ENCODE measurements around the gene CD244.

- TF ChIP-seq POLR2A (IDR thresholded peaks at IDR 0.05; ENCODE audit: low read length) (no peak), EP300 (IDR thresholded peaks at IDR 0.05) (no peak), MAX (IDR thresholded peaks at IDR 0.05) (no peak), JUN (IDR thresholded peaks at IDR 0.05) (no peak), SMC3 (IDR thresholded peaks at IDR 0.05) (no peak), RAD21 (conservative IDR thresholded peaks at IDR 0.05 in 1 of 2, IDR thresholded peaks at IDR 0.05 in 1 of 2) (no peak), ZFP36 (IDR thresholded peaks at IDR 0.05; ENCODE audit: borderline replicate concordance, partially characterized antibody) (no peak)
- TF ChIP-seq, protein P1, sequence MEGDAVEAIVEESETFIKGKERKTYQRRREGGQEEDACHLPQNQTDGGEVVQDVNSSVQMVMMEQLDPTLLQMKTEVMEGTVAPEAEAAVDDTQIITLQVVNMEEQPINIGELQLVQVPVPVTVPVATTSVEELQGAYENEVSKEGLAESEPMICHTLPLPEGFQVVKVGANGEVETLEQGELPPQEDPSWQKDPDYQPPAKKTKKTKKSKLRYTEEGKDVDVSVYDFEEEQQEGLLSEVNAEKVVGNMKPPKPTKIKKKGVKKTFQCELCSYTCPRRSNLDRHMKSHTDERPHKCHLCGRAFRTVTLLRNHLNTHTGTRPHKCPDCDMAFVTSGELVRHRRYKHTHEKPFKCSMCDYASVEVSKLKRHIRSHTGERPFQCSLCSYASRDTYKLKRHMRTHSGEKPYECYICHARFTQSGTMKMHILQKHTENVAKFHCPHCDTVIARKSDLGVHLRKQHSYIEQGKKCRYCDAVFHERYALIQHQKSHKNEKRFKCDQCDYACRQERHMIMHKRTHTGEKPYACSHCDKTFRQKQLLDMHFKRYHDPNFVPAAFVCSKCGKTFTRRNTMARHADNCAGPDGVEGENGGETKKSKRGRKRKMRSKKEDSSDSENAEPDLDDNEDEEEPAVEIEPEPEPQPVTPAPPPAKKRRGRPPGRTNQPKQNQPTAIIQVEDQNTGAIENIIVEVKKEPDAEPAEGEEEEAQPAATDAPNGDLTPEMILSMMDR (IDR thresholded peaks at IDR 0.05), result no peak
- TF ChIP-seq, protein P2, sequence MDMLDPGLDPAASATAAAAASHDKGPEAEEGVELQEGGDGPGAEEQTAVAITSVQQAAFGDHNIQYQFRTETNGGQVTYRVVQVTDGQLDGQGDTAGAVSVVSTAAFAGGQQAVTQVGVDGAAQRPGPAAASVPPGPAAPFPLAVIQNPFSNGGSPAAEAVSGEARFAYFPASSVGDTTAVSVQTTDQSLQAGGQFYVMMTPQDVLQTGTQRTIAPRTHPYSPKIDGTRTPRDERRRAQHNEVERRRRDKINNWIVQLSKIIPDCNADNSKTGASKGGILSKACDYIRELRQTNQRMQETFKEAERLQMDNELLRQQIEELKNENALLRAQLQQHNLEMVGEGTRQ (IDR thresholded peaks at IDR 0.05), result no peak
Observed at GRCh38 chr1:160794376-160794775, 68.3 kb downstream of the CD244 start.
